Measurements from ENCODE around the gene MRNIP.
A peak's percentile ranks its signal among the peaks of the same experiment; 100 is the strongest.

The MRNIP gene, protein sequence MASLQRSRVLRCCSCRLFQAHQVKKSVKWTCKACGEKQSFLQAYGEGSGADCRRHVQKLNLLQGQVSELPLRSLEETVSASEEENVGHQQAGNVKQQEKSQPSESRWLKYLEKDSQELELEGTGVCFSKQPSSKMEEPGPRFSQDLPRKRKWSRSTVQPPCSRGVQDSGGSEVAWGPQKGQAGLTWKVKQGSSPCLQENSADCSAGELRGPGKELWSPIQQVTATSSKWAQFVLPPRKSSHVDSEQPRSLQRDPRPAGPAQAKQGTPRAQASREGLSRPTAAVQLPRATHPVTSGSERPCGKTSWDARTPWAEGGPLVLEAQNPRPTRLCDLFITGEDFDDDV

DNA sequence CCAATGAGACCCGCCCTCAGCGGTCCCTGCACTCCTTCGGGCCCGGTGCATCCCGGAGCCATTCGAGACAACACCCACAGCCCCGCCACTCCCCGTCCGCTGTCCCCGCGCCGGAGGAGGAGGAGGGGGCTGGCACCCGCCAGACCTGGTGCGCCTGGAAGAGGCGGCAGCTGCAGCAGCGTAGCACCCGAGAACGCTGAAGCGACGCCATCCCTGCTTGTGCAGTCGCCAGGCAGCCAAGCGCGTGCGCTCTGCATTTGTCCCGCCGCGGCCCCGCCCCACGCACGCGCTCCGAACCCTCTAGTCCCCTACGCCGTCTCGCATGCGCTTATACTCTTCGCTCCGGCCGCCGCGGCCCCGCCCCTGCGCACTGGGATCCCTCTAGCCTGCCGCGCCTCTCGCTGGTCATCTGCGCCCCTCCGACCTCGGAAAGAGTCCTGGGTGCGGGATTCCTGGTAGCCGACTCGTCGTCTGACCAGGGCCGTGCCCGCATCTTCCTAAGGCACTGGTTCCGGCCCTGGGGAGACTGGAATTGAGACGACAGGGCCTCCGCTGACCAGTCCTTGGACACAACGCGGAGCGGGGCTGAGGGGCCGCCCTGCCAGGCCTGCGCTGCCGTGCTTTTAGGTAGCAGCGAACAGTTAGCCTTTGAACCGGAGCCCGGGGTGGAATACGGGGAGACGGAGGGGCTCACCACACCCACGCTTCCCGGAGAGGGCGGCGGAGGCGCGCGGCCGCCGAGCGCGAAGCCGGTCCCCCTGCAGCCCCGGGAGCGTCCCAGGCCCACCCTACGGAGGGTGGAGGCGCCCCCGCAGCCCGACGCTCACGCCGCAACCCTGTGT, at the start of gene MRNIP:
MRNIP (minus strand) TSS at position 232 of the 842 bp plus-strand sequence; CDS start at position 211, 21 bp downstream.
- peak; percentile 88 for DNase-seq

DNA sequence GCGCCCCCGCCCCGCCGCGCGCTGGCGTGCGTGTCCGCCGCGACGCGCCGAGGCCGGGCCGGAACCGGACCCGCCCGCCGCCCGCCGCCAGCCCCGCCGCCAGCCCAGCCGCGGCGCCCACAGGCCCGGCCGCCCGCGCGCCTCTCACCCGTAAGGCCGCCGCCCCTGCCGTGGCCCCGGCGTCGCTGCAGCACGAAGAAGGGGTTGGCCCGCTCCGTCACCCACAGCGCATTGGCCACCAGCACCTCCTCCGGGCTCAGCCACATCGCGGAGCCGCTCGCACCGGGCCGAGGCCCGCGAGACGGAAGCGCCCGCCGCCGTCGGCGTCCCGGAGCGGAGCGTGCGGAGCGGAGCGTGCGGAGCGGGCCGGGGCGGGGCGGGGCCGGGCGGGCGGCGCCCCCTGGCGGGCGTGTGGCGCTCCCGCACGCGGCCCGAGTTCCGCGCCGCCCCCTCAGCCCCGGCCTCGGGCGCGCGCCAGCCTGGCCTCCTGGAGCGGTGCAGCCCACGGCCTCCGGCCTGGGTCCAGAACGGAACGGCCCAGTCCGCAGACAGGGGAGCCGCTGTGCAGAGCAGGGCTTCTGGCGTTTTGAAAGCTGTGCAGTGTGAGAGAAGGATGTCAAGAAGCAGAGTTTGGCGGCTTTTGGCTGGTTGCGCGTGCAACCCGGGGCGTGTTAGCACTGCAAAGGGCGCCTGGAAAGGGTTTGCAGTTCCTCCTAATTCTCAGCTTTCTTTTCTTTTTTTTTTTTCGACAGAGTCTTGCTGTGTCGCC, 49.1 kb upstream of the MRNIP start, which contains the start of gene TBC1D9B:
TBC1D9B (minus strand) TSS at position 342 of the 769 bp plus-strand sequence; CDS start at position 266, 76 bp downstream.
- DNase-seq, result no peak

DNA sequence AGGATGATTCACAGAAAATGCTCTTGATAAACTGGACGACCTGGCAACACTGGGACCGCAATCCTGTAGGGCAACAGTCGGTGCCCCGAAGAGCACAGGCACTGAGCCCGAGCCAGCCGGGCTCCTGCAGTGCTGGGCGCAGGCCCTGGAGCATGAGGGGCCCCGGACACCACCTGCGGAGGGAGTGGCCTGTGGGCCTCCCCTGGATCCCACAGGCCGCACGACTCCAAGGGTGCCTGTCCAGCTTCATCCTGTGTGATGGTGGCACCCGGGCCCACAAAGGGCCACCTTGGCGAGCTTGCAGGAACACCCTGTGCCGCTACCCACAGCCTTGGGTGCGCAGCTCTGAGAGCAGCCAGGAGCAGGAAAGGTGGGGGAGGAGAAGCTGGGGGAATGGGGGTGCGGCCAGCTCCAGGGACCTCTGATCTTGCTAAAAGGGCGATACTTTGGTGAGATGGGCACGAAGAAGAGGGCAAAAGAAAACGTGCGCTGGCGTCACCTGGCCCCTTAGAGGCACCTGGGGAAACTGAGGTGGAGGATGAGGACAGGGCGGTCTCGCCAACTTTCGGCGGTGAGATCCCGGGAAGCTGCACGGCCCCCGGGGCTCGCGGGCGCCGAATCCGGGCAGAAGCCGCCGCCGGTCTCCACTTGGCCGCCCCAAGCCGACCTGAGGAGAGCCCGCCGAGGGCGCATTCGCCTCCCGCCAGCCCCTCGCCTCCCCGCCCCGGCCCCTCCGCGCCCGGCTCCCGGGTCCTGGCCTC, 48.4 kb upstream of the MRNIP start:
- no peak for DNase-seq

DNA sequence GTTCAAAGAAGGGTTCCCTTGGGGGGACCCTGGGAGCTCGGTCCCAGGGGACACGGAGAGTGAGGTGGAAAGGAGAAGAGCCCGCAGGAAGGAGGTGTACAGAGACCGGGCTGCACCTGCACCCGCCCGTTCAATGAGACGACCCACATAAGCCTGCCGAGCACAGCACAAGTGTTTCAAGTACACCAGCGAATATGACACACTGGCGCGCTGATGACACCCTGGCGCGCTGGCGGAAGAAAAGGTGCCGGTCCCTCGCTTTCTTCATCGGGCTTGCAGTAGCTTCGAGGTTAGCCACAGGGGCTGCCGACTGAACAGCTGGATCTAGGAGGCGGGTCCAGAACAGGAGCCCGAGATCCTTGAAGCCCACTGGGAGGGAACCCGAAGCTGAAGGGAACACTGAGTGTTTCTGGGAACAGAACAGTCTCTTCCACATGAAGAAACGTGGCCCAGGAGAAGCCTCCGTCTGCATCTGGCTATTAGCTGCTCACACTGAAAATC, 47.7 kb upstream of the MRNIP start:
- DNase-seq, result no peak

DNA sequence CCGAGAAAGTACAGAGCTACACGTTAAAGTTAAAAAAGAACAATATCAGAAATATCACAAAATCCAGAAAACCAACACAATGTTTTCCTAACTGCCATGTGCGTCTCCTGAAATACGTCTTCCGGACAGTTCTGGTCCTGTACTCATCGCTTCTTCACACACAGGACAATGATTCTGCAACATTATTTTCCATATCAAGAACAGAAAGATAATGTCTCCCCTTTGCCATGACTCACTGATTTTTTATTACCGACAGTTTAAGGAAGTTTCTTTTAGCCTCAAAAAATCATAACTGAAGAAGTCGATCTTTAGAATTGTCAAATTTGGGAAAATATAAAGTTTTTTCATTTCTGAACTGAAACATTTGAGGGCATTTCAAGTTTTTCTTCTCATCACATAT, 46.5 kb upstream of the MRNIP start:
- no peak for DNase-seq

DNA sequence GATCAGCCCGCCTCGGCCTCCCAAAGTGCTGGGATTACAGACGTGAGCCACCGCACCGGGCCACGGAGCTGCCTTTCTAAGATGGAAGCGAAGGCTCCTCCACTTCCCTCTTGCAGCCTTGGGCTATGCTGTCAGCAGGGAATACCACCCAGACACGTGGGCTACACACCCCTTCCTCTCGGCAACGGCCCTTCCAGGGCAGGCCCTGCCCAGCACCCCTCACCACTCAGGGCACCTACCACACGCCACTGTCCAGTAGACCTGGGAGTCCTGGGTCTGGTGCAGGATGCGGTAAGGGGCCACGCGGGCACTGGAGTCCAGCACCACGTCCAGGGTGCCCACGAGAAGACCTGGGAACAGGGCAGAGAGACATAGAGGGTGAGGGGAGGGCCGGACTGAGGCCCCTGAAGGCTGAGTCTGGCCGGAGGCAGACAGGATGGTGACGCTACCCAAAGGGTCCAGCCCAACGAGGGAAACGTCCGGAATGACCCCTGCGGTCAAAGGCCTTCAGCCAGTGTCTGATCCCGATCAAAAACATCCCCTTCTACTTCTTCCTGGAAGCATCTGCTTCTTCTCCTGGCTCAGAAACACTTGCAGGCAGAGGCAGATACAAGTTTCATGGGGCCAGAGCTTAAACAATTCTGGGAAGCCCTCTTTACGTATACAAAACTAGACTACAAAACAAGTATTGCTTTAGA, 46.0 kb upstream of the MRNIP start:
- no peak for DNase-seq

DNA sequence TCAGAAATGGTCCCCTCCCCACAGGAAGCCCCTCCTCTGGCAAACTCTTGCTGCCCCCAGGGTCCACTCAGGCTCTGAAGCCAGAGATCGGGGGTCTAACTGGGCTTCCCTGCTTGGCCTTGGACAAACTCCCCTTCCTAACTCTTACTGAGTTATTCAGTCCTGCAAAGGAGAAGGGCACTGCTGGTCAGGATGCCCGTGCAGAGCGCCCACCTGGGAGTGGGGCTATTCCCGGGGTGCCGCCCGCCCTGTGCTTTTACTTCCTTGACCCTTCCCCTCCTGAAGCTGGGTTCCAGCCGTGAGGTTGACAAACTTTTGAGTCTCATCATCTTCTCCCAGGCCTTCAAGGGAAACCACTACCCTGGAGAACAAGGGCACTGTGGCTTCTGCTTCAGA, 44.1 kb upstream of the MRNIP start:
- DNase-seq, result no peak

DNA sequence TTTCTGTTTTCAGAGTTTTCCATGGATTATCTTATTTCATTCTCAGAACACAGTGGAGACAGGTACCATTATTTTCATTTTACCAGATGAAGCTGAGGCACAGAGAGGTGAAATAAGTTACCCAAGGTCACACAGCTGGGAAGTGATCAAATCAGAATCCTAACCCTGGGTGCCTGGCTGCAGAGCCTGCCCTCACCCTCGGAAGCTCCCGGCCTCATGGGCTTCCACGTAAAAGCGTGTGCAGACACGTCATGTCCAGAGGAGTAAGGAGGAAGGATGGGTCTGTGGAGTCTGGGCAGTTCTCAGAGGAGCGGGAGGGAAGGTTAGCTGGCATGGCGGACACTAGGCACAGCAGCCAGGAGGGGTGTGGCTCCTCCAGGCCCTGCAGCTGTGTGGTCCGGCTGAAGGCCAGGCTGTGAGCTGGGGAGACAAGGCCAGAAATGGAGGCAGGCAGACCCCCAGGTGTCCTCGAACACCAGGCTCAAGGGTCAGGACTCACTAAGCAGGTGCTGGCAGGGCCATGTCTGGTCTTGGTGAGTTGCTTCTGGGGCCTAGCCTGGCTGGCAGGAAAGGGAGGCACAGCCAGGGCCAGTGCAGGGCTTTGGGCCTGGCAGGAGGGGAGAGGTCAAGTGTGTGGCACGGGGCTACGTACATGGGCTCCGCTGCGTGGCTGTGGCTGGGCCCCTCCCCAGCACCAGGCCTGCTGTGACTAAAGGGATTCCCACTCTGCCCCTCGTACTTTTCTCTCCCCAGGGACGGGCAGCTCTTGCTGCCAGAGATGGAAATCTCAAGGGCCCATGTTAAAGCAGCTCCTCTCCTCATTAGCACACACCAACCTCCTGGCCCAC, 43.5 kb upstream of the MRNIP start:
- no peak for DNase-seq

DNA sequence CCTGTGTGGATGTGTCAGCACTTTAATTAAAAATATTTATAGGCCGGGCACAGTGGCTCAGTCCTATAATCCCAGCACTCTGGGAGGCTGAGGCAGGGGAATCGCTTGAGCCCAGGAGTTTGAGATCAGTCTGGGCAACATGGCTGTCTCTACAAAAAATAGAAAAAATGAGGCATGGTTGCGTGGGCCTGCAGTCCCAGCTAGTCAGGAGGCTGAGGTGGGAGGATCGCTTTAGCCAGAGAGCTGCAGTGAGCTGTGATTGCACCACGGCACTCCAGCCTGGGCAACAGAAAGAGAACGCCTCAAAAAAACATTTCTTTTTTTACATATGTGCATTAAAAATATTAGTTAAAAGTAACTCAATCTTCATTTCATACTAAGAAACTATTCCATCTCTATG, 42.8 kb upstream of the MRNIP start:
- no peak for DNase-seq

DNA sequence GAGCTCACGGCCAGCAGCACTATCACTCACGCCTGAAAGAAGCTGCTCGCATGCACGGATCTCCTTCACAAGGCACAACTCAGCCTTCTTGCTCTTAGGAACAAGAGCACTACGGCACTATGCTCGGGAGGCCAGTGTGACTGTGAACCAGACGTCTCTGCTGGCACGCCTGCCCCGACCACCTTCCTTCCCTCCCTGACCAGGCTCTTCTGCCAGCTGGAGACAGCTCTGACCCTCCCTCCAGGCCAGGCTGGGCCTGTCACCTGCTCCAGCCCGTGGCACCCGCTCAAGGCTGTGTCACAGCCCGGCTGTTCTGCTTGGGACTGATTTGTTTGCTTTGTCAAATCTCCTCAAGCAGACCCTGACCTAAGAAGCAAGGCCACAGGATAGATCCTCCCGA, 42.1 kb upstream of the MRNIP start:
- no peak for DNase-seq

DNA sequence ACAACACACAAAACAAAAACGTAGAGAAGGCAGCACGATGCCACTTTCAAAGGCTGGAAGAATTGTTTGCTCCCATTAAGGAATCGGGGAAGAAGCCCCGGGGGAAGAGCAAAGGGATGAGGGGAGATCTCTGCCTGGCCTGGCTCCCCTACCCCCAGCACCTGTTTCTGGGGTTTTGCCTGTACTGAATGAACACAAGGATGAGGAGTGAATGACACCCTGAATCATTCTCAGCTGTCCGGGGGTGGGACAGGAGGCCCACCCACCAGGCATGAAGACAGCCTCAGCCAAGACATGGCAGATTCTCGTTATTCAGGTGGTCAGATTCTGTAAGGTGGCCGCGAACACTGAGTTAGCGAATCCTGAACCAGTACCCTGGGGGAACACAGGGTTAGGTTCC, 41.6 kb upstream of the MRNIP start:
- DNase-seq, result no peak

DNA sequence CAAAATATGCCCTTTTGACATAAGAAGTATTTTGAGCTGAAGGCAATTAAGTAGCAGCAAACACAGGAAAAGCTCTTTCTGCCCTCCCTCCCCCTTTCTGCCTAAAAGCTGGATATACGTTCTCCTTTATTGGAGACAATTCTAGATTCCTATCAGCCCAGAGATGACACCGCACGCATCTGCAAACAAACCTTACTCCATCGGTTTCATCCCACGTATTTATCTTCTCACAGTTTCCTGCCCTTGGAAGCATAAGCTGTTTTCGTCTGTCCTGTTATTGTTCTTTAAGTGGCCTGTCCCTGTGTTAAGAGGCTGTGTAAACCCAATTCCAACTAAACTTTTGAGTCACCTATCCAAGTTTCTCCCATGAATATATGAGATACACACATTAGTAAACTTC, 37.2 kb upstream of the MRNIP start:
- DNase-seq, result no peak

DNA sequence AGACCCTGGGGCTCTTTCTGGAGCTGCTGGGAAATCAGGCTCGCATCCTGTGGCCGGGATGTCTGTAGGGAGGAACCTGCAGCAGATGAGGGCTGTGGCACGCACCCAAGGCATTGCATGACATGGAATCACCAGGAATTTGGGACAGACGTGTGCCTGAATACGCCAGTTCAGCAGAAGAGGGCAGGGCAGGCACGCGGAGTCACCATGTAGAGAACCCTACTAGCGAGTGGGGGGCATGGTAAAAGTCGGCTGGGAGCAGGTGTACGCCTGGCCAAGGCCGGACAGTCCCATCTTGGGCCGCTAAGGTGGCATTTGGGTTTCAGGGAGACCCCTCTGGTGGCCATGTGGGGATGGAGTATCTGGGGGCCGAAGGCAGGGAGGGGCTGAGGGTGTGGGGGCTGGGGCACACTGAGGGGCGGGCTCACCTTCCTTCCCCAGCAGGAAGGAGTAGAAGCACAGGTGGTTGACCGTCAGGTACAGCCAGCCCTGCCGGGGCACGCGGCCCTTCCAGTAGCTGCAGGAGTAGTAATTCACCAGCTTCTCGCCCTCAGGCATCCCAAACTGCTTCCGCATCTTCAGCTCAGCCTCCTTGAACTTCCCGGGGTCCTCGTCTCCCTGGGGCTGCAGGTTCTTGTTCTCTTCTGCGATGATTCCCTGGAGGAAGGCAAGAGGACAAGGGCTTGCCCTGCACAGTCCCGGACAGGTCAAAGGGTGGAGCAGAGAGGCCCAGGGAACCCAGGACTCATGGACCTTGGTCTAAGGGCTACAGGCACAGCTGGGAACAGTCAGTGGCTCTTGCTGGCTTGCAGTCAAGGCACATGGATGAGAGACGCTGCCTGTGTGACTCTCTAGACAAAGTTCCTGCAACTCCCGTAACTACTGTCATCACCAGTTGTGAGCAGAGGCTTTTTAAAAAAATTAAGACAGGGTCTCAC, 35.6 kb upstream of the MRNIP start:
- no peak for DNase-seq

DNA sequence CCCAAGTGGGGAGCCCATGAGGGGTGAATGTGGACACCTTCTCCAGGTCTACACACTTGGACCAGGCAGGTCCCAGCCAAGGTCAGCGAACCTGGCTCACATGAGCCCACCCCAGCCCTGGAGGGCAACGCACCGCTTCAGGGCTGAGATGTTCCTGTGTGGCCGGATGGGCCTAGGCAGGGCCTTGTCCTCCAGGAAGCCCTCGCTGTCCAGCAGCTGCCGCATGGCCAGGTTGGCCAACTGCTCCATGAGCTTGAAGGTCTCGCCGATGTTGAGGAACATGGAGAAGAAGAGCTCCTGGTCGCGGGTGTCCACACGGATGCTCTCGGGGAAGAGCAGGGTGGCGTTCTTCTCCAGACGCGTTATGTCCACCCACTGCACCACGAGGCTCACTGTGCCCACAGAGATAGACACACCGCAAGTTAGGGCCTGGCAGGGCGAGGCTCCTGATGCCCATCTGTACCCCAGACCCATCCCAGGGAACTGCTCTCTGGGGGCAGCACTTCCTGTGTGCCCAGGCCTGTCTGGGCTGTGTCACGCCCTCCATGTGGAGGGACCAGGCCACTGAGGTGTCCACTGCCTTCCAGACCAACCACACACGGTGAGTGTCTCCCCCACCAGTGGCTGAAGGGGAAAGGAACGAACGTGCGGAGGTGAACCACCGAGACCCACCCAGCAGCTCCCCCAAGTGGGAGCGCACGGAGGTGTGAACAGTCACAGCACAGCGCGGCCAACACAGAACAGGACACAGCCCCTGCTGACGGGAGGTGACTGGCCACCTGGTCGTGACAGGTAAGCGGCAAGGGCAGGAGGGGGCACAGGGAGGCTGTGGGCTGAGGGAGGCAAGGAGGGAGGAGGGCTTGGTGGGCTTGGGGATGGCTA, 34.7 kb upstream of the MRNIP start:
- DNase-seq, result no peak

DNA sequence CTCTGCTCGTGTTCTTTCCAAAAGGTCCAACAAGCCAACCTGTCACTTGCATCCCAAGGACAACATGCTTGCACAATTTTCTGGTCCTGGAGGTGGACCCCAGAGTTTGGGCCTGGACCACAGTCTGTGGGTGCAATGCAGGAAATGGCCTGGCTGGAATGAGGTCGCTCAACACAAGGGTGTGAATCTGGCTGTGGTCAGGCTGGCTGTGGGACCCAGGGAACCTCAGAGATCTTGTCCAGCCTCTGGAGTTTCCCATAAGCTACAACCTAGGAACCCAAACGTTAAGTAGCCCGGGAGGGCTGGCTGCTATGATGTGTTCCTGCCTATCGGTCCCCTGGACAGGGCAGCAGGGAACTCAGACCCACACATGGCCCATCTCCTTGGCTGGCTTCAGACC, 33.6 kb upstream of the MRNIP start:
- no peak for DNase-seq

DNA sequence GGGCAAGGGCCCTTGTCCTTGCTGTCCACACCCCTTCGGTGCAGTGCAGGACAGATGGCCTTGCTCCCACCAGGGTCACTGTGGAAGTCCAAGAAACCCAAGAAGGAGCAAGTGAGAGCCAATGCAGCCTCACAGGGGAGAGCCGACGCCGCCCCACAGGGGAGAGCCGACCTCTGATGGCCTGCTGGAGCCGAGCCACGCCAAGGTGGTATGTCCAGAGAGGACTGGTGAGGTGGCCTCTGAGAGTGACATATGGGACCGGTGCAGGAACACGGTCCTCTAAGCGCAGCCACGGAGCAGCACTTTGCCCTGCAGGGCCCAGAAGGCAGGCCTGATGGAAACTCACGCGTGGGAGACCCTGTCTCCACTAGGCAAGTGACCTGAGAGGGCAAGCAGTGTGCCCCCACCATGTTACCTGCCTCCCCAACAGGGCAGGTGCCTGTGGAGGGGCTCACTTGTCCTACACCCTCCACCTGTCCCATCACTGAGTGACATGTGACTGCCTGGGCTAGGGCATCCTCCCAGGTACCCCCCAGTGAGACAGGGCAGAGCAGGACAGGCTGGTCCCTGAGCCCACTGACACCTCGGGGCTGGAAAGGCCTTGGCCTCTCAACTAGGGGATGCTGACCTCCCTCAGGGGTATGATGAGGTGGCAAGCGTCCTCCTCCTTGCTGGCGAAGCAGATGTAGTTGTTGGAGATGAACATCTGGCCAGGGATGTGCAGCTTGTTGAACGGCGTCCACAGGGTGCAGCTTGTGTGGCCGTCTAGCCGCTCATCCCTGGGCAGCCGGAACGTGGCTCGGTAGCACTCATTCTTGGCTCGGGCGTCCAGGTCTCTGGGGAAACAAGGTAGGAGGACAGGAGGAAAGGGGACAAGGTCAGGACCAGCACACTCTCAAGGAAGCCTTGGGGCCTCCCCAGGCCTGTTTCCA, 32.4 kb upstream of the MRNIP start:
- no peak for DNase-seq

DNA sequence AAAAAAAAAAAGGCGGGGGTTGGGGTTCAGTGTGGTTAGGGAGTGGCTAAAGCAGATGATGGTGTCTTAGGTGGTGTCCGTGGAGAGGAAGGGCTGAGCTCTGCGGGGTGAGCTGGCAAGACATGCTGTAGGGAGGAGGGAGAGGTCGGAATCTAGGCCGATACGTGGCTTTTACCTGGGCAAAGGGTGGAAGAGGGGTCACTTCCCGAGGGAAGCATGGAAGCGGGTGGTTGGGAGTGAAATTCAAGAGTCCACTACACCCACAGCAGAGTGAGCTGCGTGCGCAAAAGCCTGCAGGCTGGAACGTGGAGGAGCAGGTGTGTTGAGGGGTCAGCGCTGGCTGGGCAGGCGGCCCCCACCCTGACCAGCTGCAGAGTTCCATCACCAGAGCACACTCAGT, 31.3 kb upstream of the MRNIP start:
- no peak for DNase-seq
